Natural killer cell (primary cell): Measurements from ENCODE around the gene KRT34. TPM values are rescaled to one million over a fixed set of nuclear protein-coding genes. Genes with fewer than 3 reads are reported as not detected.
"Not testable (repeated sequence)": the region's sequence is repeated elsewhere in the genome, so short reads cannot be mapped to it uniquely, and the experiment has no call there.

ENCODE experiments used
- ATAC-seq, 3 donors: fragments of 150-1000 bp in 2 of 3; fragments of 200-7000 bp in 1 of 3; cut with Tn5 transposase; 1 replicate in 1 of 3; 2 replicates in 2 of 3; pipeline ENCODE4 v1.10.0; 2021; ENCODE audit warnings: mild to moderate bottlenecking in 2 of 3, moderate library complexity in 2 of 3
- DNase-seq, 2 donors: peaks; one replicate each; pipeline versions ENCODE4 v3.0.0 to v3.0.0-alpha.2; 2013 to 2021; ENCODE audit warnings: mixed read lengths in 1 of 2
- H3K27ac ChIP-seq: one replicate; pipeline ENCODE4 v1.5.1; 2013; ENCODE audit warnings: mild to moderate bottlenecking, low read length
- H3K27me3 ChIP-seq: one replicate; pipeline ENCODE4 v1.6.1; 2013; ENCODE audit warnings: low read length; ENCODE audit not compliant: control insufficient read depth, insufficient read depth
- H3K36me3 ChIP-seq: one replicate; pipeline ENCODE4 v1.6.1; 2013; ENCODE audit warnings: low read length; ENCODE audit not compliant: control insufficient read depth, insufficient read depth
- H3K4me1 ChIP-seq: one replicate; pipeline ENCODE4 v1.6.1; 2013; ENCODE audit warnings: low read length; ENCODE audit not compliant: control insufficient read depth, insufficient read depth
- H3K4me3 ChIP-seq: one replicate; pipeline ENCODE4 v1.5.1; 2013; ENCODE audit warnings: low read length
- H3K9me3 ChIP-seq: one replicate; pipeline ENCODE4 v1.6.1; 2013; ENCODE audit warnings: low read length; ENCODE audit not compliant: control insufficient read depth, insufficient read depth
- H3K27ac Mint-ChIP-seq, 2 donors: one replicate each; pipeline ENCODE4 v1.8.0; 2022; ENCODE audit warnings: mild to moderate bottlenecking in 2 of 2, mixed read lengths in 2 of 2, moderate library complexity in 1 of 2
- H3K27me3 Mint-ChIP-seq, 2 donors: one replicate each; pipeline ENCODE4 v1.8.0; 2022; ENCODE audit warnings: low read depth in 2 of 2, mixed read lengths in 2 of 2
- H3K36me3 Mint-ChIP-seq: one replicate; pipeline ENCODE4 v1.8.0; 2022; ENCODE audit warnings: mixed read lengths
- H3K4me1 Mint-ChIP-seq, 2 donors: one replicate each; pipeline ENCODE4 v1.8.0; 2022; ENCODE audit warnings: mixed read lengths in 2 of 2
- H3K4me3 Mint-ChIP-seq: one replicate; pipeline ENCODE4 v1.8.0; 2022; ENCODE audit warnings: mild to moderate bottlenecking, moderate library complexity, mixed read lengths
- H3K9me3 Mint-ChIP-seq, 2 donors: one replicate each; pipeline ENCODE4 v1.8.0; 2022; ENCODE audit warnings: mixed read lengths in 2 of 2
- WGBS: methylation state at CpG from one replicate; pipeline ENCODE4 v1.1.7; 2013; ENCODE audit warnings: missing lambda C conversion rate; ENCODE audit not compliant: insufficient coverage; 5-methylcytosine and 5-hydroxymethylcytosine counted together
- intact Hi-C: fragments of 100-400 bp; cut with micrococcal nuclease; formaldehyde crosslinking; loops from one replicate; pipeline ENCODE4 v1.14.2; 2022
- total RNA-seq, 4 donors: library from RNA; stranded (reverse); fragments of 120-200 nt in 1 of 4; gene quantifications; one replicate each; pipeline versions ENCODE4 v1.2.3 to v1.2.4, GENCODE V29; 2013 to 2022
- TF ChIP-seq, protein P1 (sequence below): fragments of 200-600 bp; IDR thresholded peaks from one replicate; pipeline ENCODE4 v1.8.0; 2022; ENCODE audit warnings: antibody characterized with exemption

KRT34 gene
- total RNA-seq, 3 donors from 2014 or later (not counting 1 experiment from before 2014, with no cell fraction given) = not detected

DNA sequence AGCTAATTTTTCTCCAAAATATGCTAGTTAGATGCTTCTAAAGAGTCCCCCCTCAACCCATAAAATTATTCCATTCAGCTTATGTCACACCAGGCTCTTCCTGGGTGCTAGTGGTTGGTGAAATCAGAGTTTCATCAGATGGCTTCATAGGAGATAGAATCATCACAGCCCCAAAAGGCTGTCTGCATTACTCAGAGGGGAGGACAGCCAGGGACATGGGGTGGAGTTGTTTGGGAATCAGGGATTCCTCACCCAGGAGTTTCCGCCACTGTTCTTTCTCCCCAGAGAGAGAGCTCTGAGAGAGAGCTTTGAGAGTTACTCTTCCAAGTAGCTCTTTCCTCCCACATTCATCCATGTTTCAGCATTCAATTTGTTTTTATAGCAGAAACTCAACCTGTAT lies 288 bp upstream of the KRT34 start:
- peaks cover 2% of the 10 kb centered on the region for H3K9me3 ChIP-seq
- H3K4me1 Mint-ChIP-seq = no peaks in the 10 kb centered on the region
- no peak overlapping the region for H3K27ac ChIP-seq
- no peak overlapping the region for H3K4me3 Mint-ChIP-seq
- H3K4me3 ChIP-seq = no peak overlapping the region
- H3K36me3 Mint-ChIP-seq = peaks cover 14% of the 10 kb centered on the region
- TF ChIP-seq, protein P1, sequence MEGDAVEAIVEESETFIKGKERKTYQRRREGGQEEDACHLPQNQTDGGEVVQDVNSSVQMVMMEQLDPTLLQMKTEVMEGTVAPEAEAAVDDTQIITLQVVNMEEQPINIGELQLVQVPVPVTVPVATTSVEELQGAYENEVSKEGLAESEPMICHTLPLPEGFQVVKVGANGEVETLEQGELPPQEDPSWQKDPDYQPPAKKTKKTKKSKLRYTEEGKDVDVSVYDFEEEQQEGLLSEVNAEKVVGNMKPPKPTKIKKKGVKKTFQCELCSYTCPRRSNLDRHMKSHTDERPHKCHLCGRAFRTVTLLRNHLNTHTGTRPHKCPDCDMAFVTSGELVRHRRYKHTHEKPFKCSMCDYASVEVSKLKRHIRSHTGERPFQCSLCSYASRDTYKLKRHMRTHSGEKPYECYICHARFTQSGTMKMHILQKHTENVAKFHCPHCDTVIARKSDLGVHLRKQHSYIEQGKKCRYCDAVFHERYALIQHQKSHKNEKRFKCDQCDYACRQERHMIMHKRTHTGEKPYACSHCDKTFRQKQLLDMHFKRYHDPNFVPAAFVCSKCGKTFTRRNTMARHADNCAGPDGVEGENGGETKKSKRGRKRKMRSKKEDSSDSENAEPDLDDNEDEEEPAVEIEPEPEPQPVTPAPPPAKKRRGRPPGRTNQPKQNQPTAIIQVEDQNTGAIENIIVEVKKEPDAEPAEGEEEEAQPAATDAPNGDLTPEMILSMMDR = no peak
- H3K4me1 ChIP-seq = no peaks in the 10 kb centered on the region
- ATAC-seq (no peak), DNase-seq (no peak)
- peaks cover 4 to 7% of the 10 kb centered on the region in 2 donors for H3K9me3 Mint-ChIP-seq
- H3K27me3 ChIP-seq = no peaks in the 10 kb centered on the region
- no peak overlapping the region for H3K27ac Mint-ChIP-seq
- 100% methylated on average over 1 of the region's 1 CpG for WGBS
- peaks cover 18 to 46% of the 10 kb centered on the region in 2 donors for H3K27me3 Mint-ChIP-seq
- H3K36me3 ChIP-seq = no peaks in the 10 kb centered on the region
- intact Hi-C loops = no loop called here

DNA sequence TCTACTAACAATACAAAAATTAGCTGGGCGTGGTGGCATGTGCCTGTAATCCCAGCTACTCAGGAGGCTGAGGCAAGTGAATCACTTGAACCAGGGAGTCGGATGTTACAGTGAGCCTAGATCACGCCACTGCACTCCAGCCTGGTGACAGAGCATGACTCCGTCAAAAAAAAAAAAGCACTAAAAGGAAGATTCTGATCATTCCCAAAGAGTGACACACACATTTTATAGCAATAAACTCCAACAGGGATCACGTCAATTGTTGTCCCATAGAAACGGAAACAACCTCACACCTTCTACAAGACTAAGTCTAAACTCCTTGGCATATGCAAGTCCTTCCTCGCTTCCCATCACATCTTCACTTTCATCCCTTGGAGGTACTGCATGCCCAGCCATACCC lies 2.0 kb downstream of the KRT34 start:
- H3K4me3 Mint-ChIP-seq, H3K4me1 Mint-ChIP-seq, intact Hi-C loops, H3K36me3 Mint-ChIP-seq, H3K9me3 ChIP-seq, ATAC-seq, H3K4me1 ChIP-seq, H3K4me3 ChIP-seq, DNase-seq, H3K27ac Mint-ChIP-seq, H3K9me3 Mint-ChIP-seq, H3K36me3 ChIP-seq, H3K27ac ChIP-seq, H3K27me3 ChIP-seq: not testable (repeated sequence)
- peaks cover 19 to 33% of the 10 kb centered on the region in 2 donors for H3K27me3 Mint-ChIP-seq
- 89% methylated on average over 7 of the region's 7 CpGs for WGBS

DNA sequence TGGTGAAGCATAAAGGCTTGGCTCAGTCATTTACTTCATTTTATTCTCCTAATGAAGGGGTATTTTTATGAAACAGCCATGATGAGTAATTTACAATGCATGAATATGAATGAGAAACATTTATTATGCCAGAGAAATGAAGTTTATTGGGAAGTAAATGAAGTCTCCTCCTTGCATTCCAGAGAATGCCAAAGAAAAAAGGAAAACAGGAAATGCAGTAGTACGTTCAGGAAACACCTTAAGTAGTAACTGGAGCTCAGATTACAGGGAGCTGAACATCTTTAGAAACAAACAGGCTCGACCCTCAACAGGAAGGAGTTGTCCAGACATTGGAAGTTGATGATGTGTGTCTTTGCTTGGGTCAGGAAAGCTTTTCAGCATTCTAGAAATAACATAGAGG lies 4.6 kb downstream of the KRT34 start:
- Mint-ChIP-seq H3K27me3 (peaks cover 17% of the 10 kb centered on the region in 2 donors), H3K36me3 (no peaks in the 10 kb centered on the region), H3K4me1 (no peaks in the 10 kb centered on the region), H3K9me3 (no peaks in the 10 kb centered on the region), H3K27ac (no peak overlapping the region), H3K4me3 (no peak overlapping the region)
- ATAC-seq (no peak), DNase-seq (no peak)
- Histone ChIP-seq H3K36me3 (no peaks in the 10 kb centered on the region), H3K4me1 (no peaks in the 10 kb centered on the region), H3K9me3 (no peaks in the 10 kb centered on the region), H3K27me3 (no peaks in the 10 kb centered on the region), H3K27ac (no peak overlapping the region), H3K4me3 (no peak overlapping the region)
- intact Hi-C loops = no loop called here
- 13% methylated on average over 2 of the region's 2 CpGs for WGBS
- TF ChIP-seq, protein P1 = no peak

DNA sequence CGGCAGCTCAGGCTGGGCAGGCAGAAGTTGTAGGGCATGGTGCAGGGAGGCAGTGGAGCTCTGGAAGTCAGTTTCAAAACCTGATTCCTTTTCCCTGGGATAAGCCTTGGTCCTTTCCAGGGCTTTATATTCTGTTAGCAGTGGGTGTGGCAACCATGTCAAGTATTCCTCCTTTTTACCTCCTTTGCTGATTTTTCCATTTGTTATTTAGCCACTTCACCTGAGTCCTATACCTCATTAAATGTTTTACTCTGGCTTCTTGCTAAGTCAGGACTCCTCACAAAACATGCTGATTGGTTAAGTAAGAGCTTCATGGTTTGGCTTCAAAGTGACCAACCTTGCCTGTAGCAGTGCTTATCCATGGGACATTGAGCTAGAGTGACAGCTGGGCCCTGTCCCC lies 12.4 kb downstream of the KRT34 start, which contains the start of gene KRT33B:
KRT33B (minus strand) TSS at position 101 of the 400 bp plus-strand sequence; CDS start at position 38, 63 bp downstream.
- no peaks in the 10 kb centered on the region for H3K9me3 Mint-ChIP-seq
- Histone ChIP-seq H3K27me3 (no peaks in the 10 kb centered on the region), H3K4me3 (no peak within 1 kb of the TSS), H3K4me1 (no peaks in the 10 kb centered on the region), H3K9me3 (no peaks in the 10 kb centered on the region), H3K27ac (no peak within 1 kb of the TSS), H3K36me3 (no peaks in the 10 kb centered on the region)
- H3K27ac Mint-ChIP-seq = no peak within 1 kb of the TSS
- intact Hi-C loops = loop anchor here (1.0 kb wide), 1 partner anchor 20 kb away; no protein-coding TSS in a partner anchor
- H3K4me3 Mint-ChIP-seq = no peak within 1 kb of the TSS
- ATAC-seq (no peak), DNase-seq (no peak)
- 100% methylated on average over 1 of the region's 1 CpG for WGBS
- no peaks in the 10 kb centered on the region for H3K4me1 Mint-ChIP-seq
- TF ChIP-seq, protein P1 = no peak
- peaks cover 12 to 23% of the 10 kb centered on the region in 2 donors for H3K27me3 Mint-ChIP-seq
- no peaks in the 10 kb centered on the region for H3K36me3 Mint-ChIP-seq
